GM23248 (cell line): ENCODE data around the gene CLMP.
"Not testable (repeated sequence)": the region's sequence is repeated elsewhere in the genome, so short reads cannot be mapped to it uniquely, and the experiment has no call there.

Experiments used
- EZH2 ChIP-seq: fragments of 200-600 bp; sonication (generic); IDR thresholded peaks from 2 replicates; pipeline ENCODE4 v1.6.1; 2018; ENCODE audit warnings: antibody characterized with exemption, mild to moderate bottlenecking; ENCODE audit not compliant: insufficient read depth, poor library complexity, severe bottlenecking
- EZH2phosphoT487 ChIP-seq: fragments of 200-600 bp; sonication (generic); IDR thresholded peaks from 2 replicates; pipeline ENCODE4 v1.6.1; 2018; ENCODE audit warnings: antibody characterized with exemption, moderate library complexity, mild to moderate bottlenecking, low read depth; ENCODE audit not compliant: insufficient read depth

GRCh38 chr11:123132034-123132766 lies 62.8 kb downstream of the CLMP start:
- not testable (repeated sequence) for TF ChIP-seq EZH2, EZH2phosphoT487
